GM23248 (cell line): Measurements from ENCODE around the gene CFTR. TPM values are rescaled to one million over a fixed set of nuclear protein-coding genes. Genes with fewer than 3 reads are reported as not detected.
A peak's percentile ranks its signal among the peaks of the same experiment; 100 is the strongest.

ENCODE experiments used
- DNase-seq: peaks from one replicate; pipeline ENCODE4 v3.0.0-alpha.2; 2015
- H2AFZ ChIP-seq: fragments of 200-600 bp; sonication (generic); 2 replicates; pipeline ENCODE4 v1.6.1; 2016; ENCODE audit warnings: antibody characterized with exemption
- H3F3A ChIP-seq: fragments of 200-600 bp; sonication (generic); 2 replicates; pipeline ENCODE4 v1.6.1; 2016; ENCODE audit warnings: mild to moderate bottlenecking, antibody characterized with exemption, mixed run types; ENCODE audit not compliant: insufficient read depth
- H3K27ac ChIP-seq: fragments of 200-600 bp; sonication (generic); 2 replicates; pipeline ENCODE4 v1.5.1; 2016; ENCODE audit warnings: mild to moderate bottlenecking
- H3K27me3 ChIP-seq: fragments of 200-600 bp; sonication (generic); replicated peaks from 2 replicates; pipeline ENCODE4 v1.6.1; 2016; ENCODE audit warnings: mild to moderate bottlenecking; ENCODE audit not compliant: insufficient read depth
- H3K36me3 ChIP-seq: fragments of 200-600 bp; sonication (generic); 2 replicates; pipeline ENCODE4 v1.6.1; 2016; ENCODE audit warnings: low read depth, mild to moderate bottlenecking
- H3K4me1 ChIP-seq: fragments of 200-600 bp; sonication (generic); 2 replicates; pipeline ENCODE4 v1.6.1; 2016; ENCODE audit warnings: mild to moderate bottlenecking; ENCODE audit not compliant: insufficient read depth
- H3K4me2 ChIP-seq: fragments of 200-600 bp; sonication (generic); one replicate; pipeline ENCODE4 v1.6.1; 2016; ENCODE audit warnings: mild to moderate bottlenecking; ENCODE audit not compliant: unreplicated experiment
- H3K4me3 ChIP-seq: fragments of 200-600 bp; sonication (generic); 2 replicates; pipeline ENCODE4 v1.5.1; 2016; ENCODE audit warnings: mild to moderate bottlenecking
- H3K79me2 ChIP-seq: fragments of 200-600 bp; sonication (generic); 2 replicates; pipeline ENCODE4 v1.6.1; 2016; ENCODE audit warnings: mild to moderate bottlenecking; ENCODE audit not compliant: insufficient read depth
- H3K9ac ChIP-seq: fragments of 200-600 bp; sonication (generic); 2 replicates; pipeline ENCODE4 v1.6.1; 2016; ENCODE audit warnings: mild to moderate bottlenecking
- H3K9me2 ChIP-seq: fragments of 200-600 bp; sonication (generic); 2 replicates; pipeline ENCODE4 v1.6.1; 2016; ENCODE audit warnings: mixed run types, mild to moderate bottlenecking, moderate library complexity; ENCODE audit not compliant: insufficient read depth
- H3K9me3 ChIP-seq: fragments of 200-600 bp; sonication (generic); one replicate; pipeline ENCODE4 v1.6.1; 2017; ENCODE audit warnings: low read depth
- H4K20me1 ChIP-seq: fragments of 200-600 bp; sonication (generic); 2 replicates; pipeline ENCODE4 v1.6.0; 2016; ENCODE audit not compliant: insufficient read depth
- EZH2 ChIP-seq: fragments of 200-600 bp; sonication (generic); IDR thresholded peaks from 2 replicates; pipeline ENCODE4 v1.6.1; 2018; ENCODE audit warnings: antibody characterized with exemption, mild to moderate bottlenecking; ENCODE audit not compliant: insufficient read depth, poor library complexity, severe bottlenecking
- EZH2phosphoT487 ChIP-seq: fragments of 200-600 bp; sonication (generic); IDR thresholded peaks from 2 replicates; pipeline ENCODE4 v1.6.1; 2018; ENCODE audit warnings: antibody characterized with exemption, moderate library complexity, mild to moderate bottlenecking, low read depth; ENCODE audit not compliant: insufficient read depth
- WGBS, 2 experiments: methylation state at CpG; one replicate each; pipeline ENCODE4 v1.1.6; 2015 to 2017; ENCODE audit warnings: low lambda C conversion rate in 2 of 2, low coverage in 1 of 2; ENCODE audit errors: missing lambda C conversion rate in 2 of 2; 5-methylcytosine and 5-hydroxymethylcytosine counted together
- in situ Hi-C: fragments of 300-500 bp; cut with MboI; formaldehyde crosslinking; loops from 2 replicates; pipeline ENCODE4 v1.15.0; 2020
- polyA plus RNA-seq: library from polyadenylated mRNA; unstranded; fragments of >200 nt; fragmentation: Nextera tagmentation; extraction: Ambion mirVana; gene quantifications from 2 replicates; pipeline ENCODE4 v1.2.1, GENCODE V29; 2016
- total RNA-seq: library from RNA; depleted of rRNA; stranded (reverse); fragments of >200 nt; shearing (Covaris generic); gene quantifications from 2 replicates; pipeline ENCODE4 v1.2.3, GENCODE V29; 2014

The CFTR gene
- total and polyA plus RNA-seq, 2 experiments from 2014 or later = not detected

GRCh38 chr7:117666031-117666430, 186.2 kb downstream of the CFTR start:
- no peak overlapping the region for H3K4me3 ChIP-seq
- no peaks in the 10 kb centered on the region for H4K20me1 ChIP-seq
- H3K9ac ChIP-seq = no peak overlapping the region
- no peak overlapping the region for H3K4me2 ChIP-seq
- in situ Hi-C loops = no loop called here
- H3K79me2 ChIP-seq = no peaks in the 10 kb centered on the region
- no peaks in the 10 kb centered on the region for H3F3A ChIP-seq
- no peaks in the 10 kb centered on the region for H3K9me2 ChIP-seq
- no peak overlapping the region for H2AFZ ChIP-seq
- TF ChIP-seq EZH2phosphoT487 = no peak
- no peak for TF ChIP-seq EZH2
- H3K27ac ChIP-seq = no peak overlapping the region
- 0% methylated on average over 1 of the region's 1 CpG for WGBS, 2 experiments
- no peaks in the 10 kb centered on the region for H3K4me1 ChIP-seq
- no peaks in the 10 kb centered on the region; the same call in 1 of the 2 replicates for H3K27me3 ChIP-seq
- DNase-seq = peak; percentile 15
- H3K36me3 ChIP-seq = no peaks in the 10 kb centered on the region
- no peaks in the 10 kb centered on the region for H3K9me3 ChIP-seq

GRCh38 chr7:117666689-117667088, 186.9 kb downstream of the CFTR start:
- no peak overlapping the region for H3K4me3 ChIP-seq
- H3K79me2 ChIP-seq = no peaks in the 10 kb centered on the region
- no peaks in the 10 kb centered on the region for H3K4me1 ChIP-seq
- H2AFZ ChIP-seq = no peak overlapping the region
- DNase-seq = no peak
- no peak overlapping the region for H3K27ac ChIP-seq
- H3K4me2 ChIP-seq = no peak overlapping the region
- 42 to 54% methylated on average over 6 of the region's 6 CpGs for WGBS, 2 experiments
- no peaks in the 10 kb centered on the region for H4K20me1 ChIP-seq
- no peaks in the 10 kb centered on the region for H3K36me3 ChIP-seq
- H3K9me2 ChIP-seq = no peaks in the 10 kb centered on the region
- no peak overlapping the region for H3K9ac ChIP-seq
- H3F3A ChIP-seq = no peaks in the 10 kb centered on the region
- TF ChIP-seq EZH2 (no peak), EZH2phosphoT487 (no peak)
- in situ Hi-C loops = no loop called here
- no peaks in the 10 kb centered on the region for H3K9me3 ChIP-seq
- peaks cover under 1% of the 10 kb centered on the region for H3K27me3 ChIP-seq

GRCh38 chr7:117667456-117667855, 187.6 kb downstream of the CFTR start:
- Histone ChIP-seq H3K36me3 (no peaks in the 10 kb centered on the region), H3K27me3 (peaks cover 6% of the 10 kb centered on the region), H3K9ac (no peak overlapping the region), H3K79me2 (no peaks in the 10 kb centered on the region), H3F3A (no peaks in the 10 kb centered on the region), H3K4me2 (no peak overlapping the region), H3K9me2 (no peaks in the 10 kb centered on the region), H2AFZ (no peak overlapping the region), H3K27ac (no peak overlapping the region), H3K9me3 (no peaks in the 10 kb centered on the region), H4K20me1 (no peaks in the 10 kb centered on the region), H3K4me3 (no peak overlapping the region), H3K4me1 (no peaks in the 10 kb centered on the region)
- in situ Hi-C loops = no loop called here
- 13 to 18% methylated on average over 2 of the region's 2 CpGs for WGBS, 2 experiments
- no peak for DNase-seq
- TF ChIP-seq EZH2phosphoT487 = no peak
- TF ChIP-seq EZH2 = no peak

GRCh38 chr7:117669818-117670217, 190.0 kb downstream of the CFTR start:
- no peaks in the 10 kb centered on the region for H3K9me2 ChIP-seq
- no peaks in the 10 kb centered on the region for H3K4me1 ChIP-seq
- peak; percentile 23 for DNase-seq
- H3K4me2 ChIP-seq = no peak overlapping the region
- TF ChIP-seq EZH2phosphoT487 = no peak
- TF ChIP-seq EZH2 = no peak
- 2 to 4% methylated on average over 4 of the region's 4 CpGs for WGBS, 2 experiments
- no peak overlapping the region for H3K27ac ChIP-seq
- no peak overlapping the region for H3K4me3 ChIP-seq
- H3K9me3 ChIP-seq = no peaks in the 10 kb centered on the region
- H3F3A ChIP-seq = no peaks in the 10 kb centered on the region
- no peak overlapping the region for H3K9ac ChIP-seq
- no peaks in the 10 kb centered on the region for H3K36me3 ChIP-seq
- H4K20me1 ChIP-seq = no peaks in the 10 kb centered on the region
- in situ Hi-C loops = no loop called here
- H2AFZ ChIP-seq = no peak overlapping the region
- no peaks in the 10 kb centered on the region for H3K79me2 ChIP-seq
- H3K27me3 ChIP-seq = peaks cover 11% of the 10 kb centered on the region

- no peak for DNase-seq
- no peaks in the 10 kb centered on the region for H3K4me1 ChIP-seq
- TF ChIP-seq EZH2 (no peak), EZH2phosphoT487 (no peak)
- no peaks in the 10 kb centered on the region for H4K20me1 ChIP-seq
- H3K9me3 ChIP-seq = no peaks in the 10 kb centered on the region
- no peak overlapping the region for H3K27ac ChIP-seq
- no peaks in the 10 kb centered on the region for H3K36me3 ChIP-seq
- no peak overlapping the region for H2AFZ ChIP-seq
- no peak overlapping the region for H3K4me2 ChIP-seq
- in situ Hi-C loops = no loop called here
- no peak overlapping the region for H3K4me3 ChIP-seq
- no peaks in the 10 kb centered on the region for H3K9me2 ChIP-seq
- 0 to 4% methylated on average over 1 of the region's 1 CpG for WGBS, 2 experiments
- no peak overlapping the region for H3K9ac ChIP-seq
- H3K27me3 ChIP-seq = peaks cover 11% of the 10 kb centered on the region
- no peaks in the 10 kb centered on the region for H3F3A ChIP-seq
- no peaks in the 10 kb centered on the region for H3K79me2 ChIP-seq
Observed at GRCh38 chr7:117672453-117672852, 192.6 kb downstream of the CFTR start.
